ENCODE results near the gene TARDBP. TPM values are rescaled to one million over a fixed set of nuclear protein-coding genes. Genes with fewer than 3 reads are reported as not detected.

The TARDBP gene
- total and polyA plus RNA-seq, 2 experiments from 2014 or later: 80.0 to 129 TPM

DNA sequence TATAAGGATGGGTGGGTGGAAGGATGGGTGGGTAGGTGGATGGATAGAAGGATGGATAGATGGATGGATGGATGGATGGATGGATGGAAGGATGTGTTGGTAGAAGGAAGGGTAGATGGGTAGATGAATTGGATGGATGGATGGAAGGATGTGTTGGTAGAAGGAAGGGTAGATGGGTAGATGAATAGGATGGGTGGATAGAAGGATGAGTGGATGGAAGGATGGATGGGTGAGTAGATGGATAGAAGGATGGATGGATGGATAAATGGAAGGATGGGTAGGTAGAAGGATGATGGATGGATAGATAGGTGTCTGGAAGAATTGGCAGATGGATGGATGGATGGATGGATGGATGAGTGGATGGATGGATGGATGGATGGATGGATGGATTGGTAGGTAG lies 28.6 kb downstream of the TARDBP start:
- Histone ChIP-seq H4K20me1 (ENCODE audit: insufficient read depth, poor library complexity, severe bottlenecking) (no peaks in the 10 kb centered on the region), H3K9me2 (replicated peaks; ENCODE audit: insufficient read depth) (no peaks in the 10 kb centered on the region), H3K27me3 (no peaks in the 10 kb centered on the region), H3K4me3 (no peak overlapping the region), H3K4me1 (ENCODE audit: insufficient read depth) (no peaks in the 10 kb centered on the region), H3K9me3 (ENCODE audit: low read depth) (no peaks in the 10 kb centered on the region), H3K27ac (no peak overlapping the region), H3K4me2 (no peak overlapping the region), H2AFZ (no peak overlapping the region), H3K79me2 (no peaks in the 10 kb centered on the region), H3K36me3 (replicated peaks; ENCODE audit: insufficient read depth, low read depth) (no peaks in the 10 kb centered on the region)
- TF ChIP-seq EZH2phosphoT487 (IDR thresholded peaks at IDR 0.05; ENCODE audit: low read depth, severe bottlenecking, unreplicated experiment): no peak
- TF ChIP-seq, protein P1, sequence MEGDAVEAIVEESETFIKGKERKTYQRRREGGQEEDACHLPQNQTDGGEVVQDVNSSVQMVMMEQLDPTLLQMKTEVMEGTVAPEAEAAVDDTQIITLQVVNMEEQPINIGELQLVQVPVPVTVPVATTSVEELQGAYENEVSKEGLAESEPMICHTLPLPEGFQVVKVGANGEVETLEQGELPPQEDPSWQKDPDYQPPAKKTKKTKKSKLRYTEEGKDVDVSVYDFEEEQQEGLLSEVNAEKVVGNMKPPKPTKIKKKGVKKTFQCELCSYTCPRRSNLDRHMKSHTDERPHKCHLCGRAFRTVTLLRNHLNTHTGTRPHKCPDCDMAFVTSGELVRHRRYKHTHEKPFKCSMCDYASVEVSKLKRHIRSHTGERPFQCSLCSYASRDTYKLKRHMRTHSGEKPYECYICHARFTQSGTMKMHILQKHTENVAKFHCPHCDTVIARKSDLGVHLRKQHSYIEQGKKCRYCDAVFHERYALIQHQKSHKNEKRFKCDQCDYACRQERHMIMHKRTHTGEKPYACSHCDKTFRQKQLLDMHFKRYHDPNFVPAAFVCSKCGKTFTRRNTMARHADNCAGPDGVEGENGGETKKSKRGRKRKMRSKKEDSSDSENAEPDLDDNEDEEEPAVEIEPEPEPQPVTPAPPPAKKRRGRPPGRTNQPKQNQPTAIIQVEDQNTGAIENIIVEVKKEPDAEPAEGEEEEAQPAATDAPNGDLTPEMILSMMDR (IDR thresholded peaks at IDR 0.05; ENCODE audit: poor library complexity): no peak
- no peak for TF ChIP-seq EZH2 (IDR thresholded peaks at IDR 0.05; ENCODE audit: borderline replicate concordance)
- DNase-seq (ENCODE audit: low spot score): no peak

DNA sequence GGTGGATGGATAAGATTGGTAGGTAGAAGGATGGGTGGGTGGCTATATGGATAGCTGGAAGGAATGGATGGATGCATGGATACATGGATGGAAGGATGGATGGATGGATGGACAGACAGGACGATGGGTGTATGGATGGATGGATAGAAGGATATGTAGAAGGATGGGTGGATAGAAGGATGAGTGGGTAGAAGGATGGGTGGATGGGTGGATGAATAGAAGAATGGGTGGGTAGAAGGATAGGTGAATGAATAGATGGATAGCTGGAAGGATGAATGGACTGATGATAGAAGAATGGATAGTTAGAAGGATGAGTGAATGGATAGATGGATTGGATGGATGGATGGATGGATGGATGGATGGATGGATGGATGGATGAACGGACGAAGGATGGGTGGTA lies 29.6 kb downstream of the TARDBP start:
- Histone ChIP-seq H3K4me2 (no peak overlapping the region), H4K20me1 (ENCODE audit: insufficient read depth, poor library complexity, severe bottlenecking) (no peaks in the 10 kb centered on the region), H3K4me1 (ENCODE audit: insufficient read depth) (no peaks in the 10 kb centered on the region), H3K27me3 (no peaks in the 10 kb centered on the region), H3K4me3 (no peak overlapping the region), H2AFZ (no peak overlapping the region), H3K9me2 (replicated peaks; ENCODE audit: insufficient read depth) (no peaks in the 10 kb centered on the region), H3K9me3 (ENCODE audit: low read depth) (no peaks in the 10 kb centered on the region), H3K79me2 (no peaks in the 10 kb centered on the region), H3K36me3 (replicated peaks; ENCODE audit: insufficient read depth, low read depth) (no peaks in the 10 kb centered on the region), H3K27ac (no peak overlapping the region)
- TF ChIP-seq, protein P1 (IDR thresholded peaks at IDR 0.05; ENCODE audit: poor library complexity): no peak
- TF ChIP-seq EZH2 (IDR thresholded peaks at IDR 0.05; ENCODE audit: borderline replicate concordance) (no peak), EZH2phosphoT487 (IDR thresholded peaks at IDR 0.05; ENCODE audit: low read depth, severe bottlenecking, unreplicated experiment) (no peak)
- 85% methylated on average over 3 of the region's 3 CpGs for WGBS (ENCODE audit: low lambda C conversion rate, missing lambda C conversion rate)
- no peak for DNase-seq (ENCODE audit: low spot score)

DNA sequence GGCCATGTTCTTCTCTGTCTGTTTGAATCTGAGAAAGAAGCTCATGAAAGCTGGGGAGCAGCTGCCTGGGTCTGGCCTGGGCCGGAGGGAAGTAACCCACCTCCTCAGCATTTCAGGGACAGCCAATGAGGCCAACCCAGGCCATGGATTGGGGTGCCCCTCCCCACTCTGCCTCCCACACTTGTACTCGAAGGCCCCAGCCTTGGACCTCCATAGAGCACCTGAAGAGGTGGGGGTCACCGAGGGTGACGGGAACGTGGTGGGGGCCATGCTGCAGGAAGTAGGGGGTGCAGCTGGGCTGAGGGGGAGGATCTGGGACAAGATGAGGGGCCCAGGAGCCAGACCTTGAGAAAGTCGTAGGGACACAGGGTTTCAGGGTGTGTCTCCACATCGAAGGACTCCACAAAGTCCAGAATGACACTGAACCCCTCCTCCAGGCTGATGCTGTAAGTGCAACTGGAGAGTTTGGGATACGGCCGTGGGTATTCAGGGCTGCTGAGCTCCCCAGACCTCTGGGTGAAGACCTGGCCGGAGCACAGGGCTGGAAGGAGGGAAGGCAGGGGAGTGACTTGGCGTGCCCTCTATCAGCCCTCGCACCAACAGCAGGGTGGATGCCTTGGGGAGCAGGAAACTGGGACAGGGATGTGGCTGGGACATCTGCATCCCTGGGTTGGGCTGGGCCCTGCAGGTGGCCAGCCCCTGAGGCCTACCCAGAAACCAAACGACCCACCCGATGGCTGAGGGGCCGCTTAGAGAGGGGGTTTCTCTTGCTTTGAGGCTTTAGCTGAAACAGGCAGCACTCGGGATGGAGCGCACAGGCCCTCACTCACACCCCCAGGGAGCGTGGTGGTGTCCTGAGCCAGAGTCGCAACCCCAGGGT lies 30.8 kb downstream of the TARDBP start:
- Histone ChIP-seq H3K36me3 (replicated peaks; ENCODE audit: insufficient read depth, low read depth) (no peaks in the 10 kb centered on the region), H3K4me3 (no peak overlapping the region), H3K4me1 (ENCODE audit: insufficient read depth) (no peaks in the 10 kb centered on the region), H3K27me3 (no peaks in the 10 kb centered on the region), H4K20me1 (ENCODE audit: insufficient read depth, poor library complexity, severe bottlenecking) (no peaks in the 10 kb centered on the region), H3K9me2 (replicated peaks; ENCODE audit: insufficient read depth) (no peaks in the 10 kb centered on the region), H2AFZ (no peak overlapping the region), H3K27ac (no peak overlapping the region), H3K4me2 (no peak overlapping the region), H3K79me2 (no peaks in the 10 kb centered on the region), H3K9me3 (ENCODE audit: low read depth) (no peaks in the 10 kb centered on the region)
- 85% methylated on average over 18 of the region's 19 CpGs for WGBS (ENCODE audit: low lambda C conversion rate, missing lambda C conversion rate)
- DNase-seq (ENCODE audit: low spot score): no peak
- TF ChIP-seq EZH2phosphoT487 (IDR thresholded peaks at IDR 0.05; ENCODE audit: low read depth, severe bottlenecking, unreplicated experiment): no peak

DNA sequence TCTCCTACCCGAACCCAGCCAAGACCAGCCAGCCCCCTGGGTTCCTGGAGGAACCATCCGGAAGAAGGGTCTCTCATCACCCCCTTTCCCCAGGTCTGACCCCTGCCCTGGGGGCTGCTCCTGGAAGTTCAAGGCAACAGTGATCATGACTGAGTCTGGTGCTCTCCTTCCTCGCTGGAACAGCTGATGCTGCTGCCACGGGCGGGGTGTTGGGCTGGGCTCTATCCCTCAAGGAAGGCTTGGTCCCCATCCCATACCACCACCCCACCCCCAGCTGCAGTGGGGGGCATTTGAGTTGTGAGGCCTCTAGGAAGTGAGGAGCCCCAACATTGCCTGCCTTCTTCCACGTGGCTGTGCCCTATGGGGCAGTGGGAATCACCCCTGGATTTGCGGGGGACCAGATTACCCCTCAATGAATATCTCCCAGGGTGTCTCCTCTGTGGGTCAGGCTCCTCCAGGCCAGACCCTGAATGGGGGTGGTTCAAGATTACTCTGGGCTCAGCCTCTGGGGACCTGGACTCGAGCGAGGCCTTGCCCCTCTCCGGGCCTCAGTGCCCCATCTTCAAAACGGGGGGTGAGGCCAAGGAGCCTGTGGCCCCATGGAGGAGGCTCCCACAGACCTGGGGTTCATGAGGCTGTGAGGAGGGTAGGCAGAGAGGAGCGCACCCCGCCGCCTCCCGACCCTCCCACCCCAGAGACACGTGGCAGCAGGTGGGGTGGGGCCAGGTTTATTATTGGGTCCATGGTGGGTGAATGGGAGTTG lies 31.8 kb downstream of the TARDBP start:
- no peak for TF ChIP-seq EZH2phosphoT487 (IDR thresholded peaks at IDR 0.05; ENCODE audit: low read depth, severe bottlenecking, unreplicated experiment)
- TF ChIP-seq, protein P1 (IDR thresholded peaks at IDR 0.05; ENCODE audit: poor library complexity): no peak
- H3K36me3 ChIP-seq (replicated peaks; ENCODE audit: insufficient read depth, low read depth): no peaks in the 10 kb centered on the region
- H3K27ac ChIP-seq: no peak overlapping the region
- no peaks in the 10 kb centered on the region for H3K79me2 ChIP-seq
- H3K27me3 ChIP-seq: no peaks in the 10 kb centered on the region
- 86% methylated on average over 12 of the region's 16 CpGs for WGBS (ENCODE audit: low lambda C conversion rate, missing lambda C conversion rate)
- no peak overlapping the region for H3K4me3 ChIP-seq
- no peaks in the 10 kb centered on the region for H3K4me1 ChIP-seq (ENCODE audit: insufficient read depth)
- no peak overlapping the region for H3K4me2 ChIP-seq
- H3K9me2 ChIP-seq (replicated peaks; ENCODE audit: insufficient read depth): no peaks in the 10 kb centered on the region
- H2AFZ ChIP-seq: no peak overlapping the region
- DNase-seq (ENCODE audit: low spot score): no peak
- no peaks in the 10 kb centered on the region for H4K20me1 ChIP-seq (ENCODE audit: insufficient read depth, poor library complexity, severe bottlenecking)
- no peaks in the 10 kb centered on the region for H3K9me3 ChIP-seq (ENCODE audit: low read depth)

Data from hepatocyte (in vitro differentiated cells).